GM19455 (cell line): ENCODE data around the gene TEX12.
A peak's percentile ranks its signal among the peaks of the same experiment; 100 is the strongest.

Experiments used
- ATAC-seq: cut with Tn5 transposase; IDR thresholded peaks from one replicate; pipeline ENCODE4 v1.9.1; 2021; ENCODE audit not compliant: unreplicated experiment

Gene TEX12

GRCh38 chr11:112210890-112211289 is 43.7 kb downstream of the TEX12 start:
- no peak for ATAC-seq

DNA sequence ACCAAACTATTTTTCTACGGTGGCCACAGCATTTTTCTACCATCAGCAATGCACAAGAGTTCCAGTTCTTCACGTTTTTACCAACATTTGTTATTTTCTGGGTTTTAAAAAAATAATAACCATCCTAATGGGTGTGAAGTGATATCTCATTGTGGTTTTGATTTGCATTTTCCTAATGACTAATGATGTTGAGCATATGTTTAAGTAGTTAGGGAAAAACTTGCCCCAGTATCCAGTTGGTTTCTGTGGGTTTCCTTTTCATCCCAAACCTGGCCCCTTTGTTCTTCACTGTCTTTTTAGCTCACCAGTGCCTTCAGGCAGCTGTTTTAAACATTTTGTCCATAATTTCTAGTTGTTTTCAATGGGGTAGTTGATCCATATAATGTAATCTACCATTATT is 44.4 kb downstream of the TEX12 start:
- ATAC-seq, result no peak

- ATAC-seq, result no peak
Observed at GRCh38 chr11:112212290-112212689, 45.1 kb downstream of the TEX12 start.

GRCh38 chr11:112212710-112213109 is 45.5 kb downstream of the TEX12 start:
- ATAC-seq, result no peak

DNA sequence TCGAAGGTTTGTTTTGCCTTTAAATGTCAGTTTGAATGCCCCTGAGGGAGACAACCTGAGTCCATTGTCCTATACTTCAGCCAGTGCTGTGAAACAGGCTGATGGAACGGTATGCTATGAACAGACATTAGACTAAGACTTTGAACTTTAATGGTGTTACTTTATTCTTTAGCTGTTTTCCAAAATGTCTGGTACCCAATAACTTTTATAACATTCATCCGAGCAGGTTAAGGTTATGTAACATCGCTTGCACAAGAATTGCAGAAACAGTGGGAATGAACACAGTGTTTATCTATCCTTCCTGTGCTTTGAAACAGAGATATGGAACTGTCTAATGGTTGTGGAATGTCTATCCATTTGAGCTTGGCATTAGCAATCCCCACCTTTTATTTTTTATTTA is 46.6 kb downstream of the TEX12 start:
- no peak for ATAC-seq

DNA sequence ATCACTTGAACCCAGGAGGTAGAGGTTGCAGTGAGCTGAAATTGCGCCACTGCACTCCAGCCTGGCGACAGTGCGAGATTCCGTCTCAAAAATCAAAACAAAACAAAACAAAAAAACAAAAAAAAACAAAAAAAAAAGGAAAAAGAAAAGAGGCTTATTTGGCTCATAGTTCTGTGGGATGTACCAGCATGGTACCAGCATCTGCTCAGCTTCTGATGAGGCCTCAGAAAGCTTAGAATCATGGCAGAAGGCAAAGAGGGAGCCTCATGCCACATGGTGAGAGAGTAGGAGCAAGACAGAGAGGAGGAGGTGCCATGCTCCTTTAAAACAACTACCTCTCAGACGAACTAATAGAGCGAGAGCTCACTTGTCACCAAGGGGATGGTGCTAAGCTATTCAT is 48.4 kb downstream of the TEX12 start:
- ATAC-seq, result no peak

DNA sequence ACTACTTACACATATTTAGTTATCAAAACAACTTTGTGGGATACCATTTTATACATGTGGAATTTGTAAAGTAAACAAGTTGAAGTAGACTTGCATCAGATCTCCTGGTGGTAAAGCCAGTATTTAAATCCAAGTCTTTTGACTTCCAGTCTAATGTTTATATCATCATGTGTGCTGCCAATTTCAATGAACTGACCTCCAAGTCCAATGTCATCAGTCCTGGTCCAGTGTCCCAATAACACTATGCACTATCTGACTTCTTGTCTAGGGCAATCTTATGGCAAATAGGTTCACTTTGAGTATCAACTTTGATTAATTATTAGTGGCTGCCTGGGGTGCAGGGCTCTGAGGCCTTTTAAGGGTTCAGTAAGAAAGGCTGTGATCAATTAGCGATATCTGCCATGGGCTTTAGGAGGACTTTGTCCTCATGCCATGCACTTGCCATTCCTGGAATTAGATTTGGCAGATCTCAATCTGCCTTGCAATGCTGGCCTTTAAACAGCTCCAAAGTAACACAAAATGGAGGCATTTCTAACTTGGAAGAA is 49.5 kb downstream of the TEX12 start:
- ATAC-seq, result no peak

DNA sequence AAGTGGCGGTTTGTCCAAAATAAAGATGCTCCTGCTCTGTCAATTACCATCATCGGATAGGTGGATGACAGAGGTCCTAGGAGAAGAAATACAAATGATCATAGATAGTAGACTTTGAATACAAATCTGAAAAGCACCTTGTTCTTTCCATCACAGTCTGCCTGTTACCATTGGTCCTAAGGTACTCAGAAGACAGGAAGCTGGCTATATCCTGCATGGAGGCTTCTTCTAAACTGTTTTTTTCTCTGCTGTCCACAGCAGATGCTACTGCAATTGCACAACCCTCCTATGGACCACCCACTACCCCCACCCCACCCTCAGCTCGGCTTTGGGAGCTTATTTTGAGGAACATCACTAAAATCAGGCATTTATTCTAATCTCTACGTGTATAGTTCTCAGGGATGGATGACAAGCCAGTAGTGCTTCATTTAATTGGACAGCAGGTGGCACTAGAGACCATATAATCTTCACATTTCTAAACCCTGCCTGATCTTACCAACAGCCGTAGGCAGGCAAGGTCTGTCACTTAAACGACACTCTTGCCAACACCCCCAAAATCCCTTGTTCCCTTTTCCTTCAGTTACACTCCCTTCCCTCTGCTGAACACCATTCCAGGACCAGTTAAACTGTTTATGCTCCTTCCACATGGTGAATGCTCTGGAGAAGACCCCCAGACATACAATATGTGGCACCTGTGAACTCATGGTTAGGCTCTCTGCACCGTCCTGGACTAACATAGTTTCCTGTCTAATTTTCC is 52.5 kb downstream of the TEX12 start:
- ATAC-seq, result peak; percentile 97

- ATAC-seq, result no peak
Observed at GRCh38 chr11:112221274-112221835, 54.2 kb downstream of the TEX12 start.
